DND-41 (cell line): ENCODE data around the gene ZNF277.

Source experiments
- ATAC-seq: fragments of 200-7000 bp; cut with Tn5 transposase; 3 replicates; pipeline ENCODE4 v1.9.1; 2021; ENCODE audit warnings: low read depth; ENCODE audit not compliant: insufficient read depth
- DNase-seq: peaks from one replicate; pipeline ENCODE4 v3.0.0-alpha.2; 2020
- H2AFZ ChIP-seq: 2 replicates; pipeline ENCODE4 v1.6.0; 2012; ENCODE audit warnings: low read depth, low read length
- H3K27ac ChIP-seq: 2 replicates; pipeline ENCODE4 v1.5.1; 2012; ENCODE audit warnings: low read length, inconsistent platforms
- H3K27me3 ChIP-seq: fragments of 200-600 bp; sonication (generic); 2 replicates; pipeline ENCODE4 v1.6.0; 2012; ENCODE audit warnings: low read length, mild to moderate bottlenecking, inconsistent platforms; ENCODE audit not compliant: insufficient read depth, poor library complexity
- H3K36me3 ChIP-seq: 2 replicates; pipeline ENCODE4 v1.5.1; 2012; ENCODE audit warnings: low read length, inconsistent platforms; ENCODE audit not compliant: insufficient read depth
- H3K4me1 ChIP-seq: 2 replicates; pipeline ENCODE4 v1.5.1; 2012; ENCODE audit warnings: mild to moderate bottlenecking, low read length; ENCODE audit not compliant: insufficient read depth
- H3K4me2 ChIP-seq: 2 replicates; pipeline ENCODE4 v1.6.0; 2012; ENCODE audit warnings: mild to moderate bottlenecking, moderate library complexity, low read length, inconsistent platforms; ENCODE audit not compliant: insufficient read depth
- H3K4me3 ChIP-seq, 2 experiments: fragments of 200-600 bp in 1 of 2; shearing (Covaris generic) in 1 of 2; 2 replicates each; pipeline ENCODE4 v1.5.1; 2012 to 2016; ENCODE audit warnings: inconsistent platforms in 2 of 2, low read length in 2 of 2, mild to moderate bottlenecking in 2 of 2, low read depth in 1 of 2, moderate library complexity in 1 of 2
- H3K79me2 ChIP-seq: 2 replicates; pipeline ENCODE4 v1.6.0; 2012; ENCODE audit warnings: low read length, inconsistent platforms; ENCODE audit not compliant: insufficient read depth
- H3K9ac ChIP-seq: 2 replicates; pipeline ENCODE4 v1.6.0; 2012; ENCODE audit warnings: low read depth, mild to moderate bottlenecking, inconsistent platforms, low read length, moderate library complexity
- H3K9me3 ChIP-seq: 2 replicates; pipeline ENCODE4 v1.5.1; 2012; ENCODE audit warnings: low read length, moderate library complexity, mild to moderate bottlenecking, inconsistent platforms; ENCODE audit not compliant: insufficient read depth, severe bottlenecking
- H4K20me1 ChIP-seq: 2 replicates; pipeline ENCODE4 v1.6.0; 2012; ENCODE audit warnings: low read length; ENCODE audit not compliant: insufficient read depth
- EZH2 ChIP-seq: IDR thresholded peaks from 3 replicates; pipeline ENCODE4 v1.6.1; 2012; ENCODE audit warnings: borderline replicate concordance, low read depth, mild to moderate bottlenecking, moderate library complexity, low read length, inconsistent platforms; ENCODE audit not compliant: severe bottlenecking
- TF ChIP-seq, protein P1 (sequence below): IDR thresholded peaks from 2 replicates; pipeline ENCODE4 v1.5.1; 2012; ENCODE audit warnings: borderline replicate concordance, low read length, moderate library complexity, mild to moderate bottlenecking; ENCODE audit not compliant: poor library complexity, severe bottlenecking; ENCODE audit errors: extremely low read depth

The ZNF277 gene

DNA sequence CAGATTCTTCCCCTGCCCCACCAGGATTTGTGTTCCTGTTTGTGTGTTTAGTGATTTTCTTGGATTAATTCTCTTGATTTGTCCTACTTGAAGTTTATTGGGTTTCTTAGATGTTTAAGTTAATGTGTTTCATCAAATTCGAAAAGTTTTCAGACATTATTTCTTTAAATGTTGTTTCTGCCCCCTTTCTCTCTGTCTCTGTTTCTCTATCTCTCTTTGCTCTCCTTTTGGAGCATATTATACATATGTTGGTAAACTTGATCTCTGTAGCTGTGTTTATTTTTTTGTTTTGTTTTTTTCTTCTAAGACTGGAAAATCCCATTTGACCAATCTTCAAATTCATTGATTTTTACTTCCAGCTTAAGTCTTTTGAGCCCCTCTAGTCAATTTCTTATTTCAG, 115.6 kb downstream of the ZNF277 start:
- H2AFZ ChIP-seq = no peak overlapping the region
- H3K27me3 ChIP-seq = no peaks in the 10 kb centered on the region
- TF ChIP-seq, protein P1, sequence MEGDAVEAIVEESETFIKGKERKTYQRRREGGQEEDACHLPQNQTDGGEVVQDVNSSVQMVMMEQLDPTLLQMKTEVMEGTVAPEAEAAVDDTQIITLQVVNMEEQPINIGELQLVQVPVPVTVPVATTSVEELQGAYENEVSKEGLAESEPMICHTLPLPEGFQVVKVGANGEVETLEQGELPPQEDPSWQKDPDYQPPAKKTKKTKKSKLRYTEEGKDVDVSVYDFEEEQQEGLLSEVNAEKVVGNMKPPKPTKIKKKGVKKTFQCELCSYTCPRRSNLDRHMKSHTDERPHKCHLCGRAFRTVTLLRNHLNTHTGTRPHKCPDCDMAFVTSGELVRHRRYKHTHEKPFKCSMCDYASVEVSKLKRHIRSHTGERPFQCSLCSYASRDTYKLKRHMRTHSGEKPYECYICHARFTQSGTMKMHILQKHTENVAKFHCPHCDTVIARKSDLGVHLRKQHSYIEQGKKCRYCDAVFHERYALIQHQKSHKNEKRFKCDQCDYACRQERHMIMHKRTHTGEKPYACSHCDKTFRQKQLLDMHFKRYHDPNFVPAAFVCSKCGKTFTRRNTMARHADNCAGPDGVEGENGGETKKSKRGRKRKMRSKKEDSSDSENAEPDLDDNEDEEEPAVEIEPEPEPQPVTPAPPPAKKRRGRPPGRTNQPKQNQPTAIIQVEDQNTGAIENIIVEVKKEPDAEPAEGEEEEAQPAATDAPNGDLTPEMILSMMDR = no peak
- no peak for TF ChIP-seq EZH2
- H3K27ac ChIP-seq = no peak overlapping the region
- H3K9ac ChIP-seq = no peak overlapping the region
- H3K4me1 ChIP-seq = no peaks in the 10 kb centered on the region
- H3K36me3 ChIP-seq = peaks cover 52% of the 10 kb centered on the region
- H3K79me2 ChIP-seq = no peaks in the 10 kb centered on the region
- DNase-seq (no peak), ATAC-seq (no peak)
- H3K4me3 ChIP-seq = no peak overlapping the region
- H4K20me1 ChIP-seq = no peaks in the 10 kb centered on the region
- H3K9me3 ChIP-seq = peaks cover 2% of the 10 kb centered on the region
- no peak overlapping the region for H3K4me2 ChIP-seq

DNA sequence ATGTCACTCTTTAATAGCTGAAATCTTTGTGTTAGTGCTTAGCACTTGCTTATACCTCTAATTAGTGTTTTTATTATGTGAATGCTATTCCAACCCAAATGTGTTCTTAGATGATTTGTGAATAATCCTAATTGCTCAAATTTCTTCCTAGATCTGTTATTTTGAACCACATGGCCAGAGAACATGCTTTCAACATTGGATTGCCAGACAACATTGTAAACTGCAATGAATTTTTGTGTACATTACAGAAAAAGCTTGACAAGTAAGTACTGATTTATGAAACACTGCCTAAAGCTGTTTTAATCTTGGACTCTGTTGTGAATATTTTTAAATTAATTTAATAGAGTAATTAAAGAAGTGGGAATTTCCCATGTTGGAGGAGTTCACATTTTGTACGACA, 121.1 kb downstream of the ZNF277 start:
- no peak for ATAC-seq
- TF ChIP-seq, protein P1 = no peak
- TF ChIP-seq EZH2 = no peak
- Histone ChIP-seq H3K36me3 (peaks cover 54% of the 10 kb centered on the region), H2AFZ (no peak overlapping the region), H4K20me1 (no peaks in the 10 kb centered on the region), H3K27me3 (no peaks in the 10 kb centered on the region), H3K27ac (no peak overlapping the region), H3K4me1 (no peaks in the 10 kb centered on the region), H3K79me2 (no peaks in the 10 kb centered on the region), H3K4me3 (no peak overlapping the region), H3K9me3 (no peaks in the 10 kb centered on the region), H3K4me2 (no peak overlapping the region), H3K9ac (no peak overlapping the region)
- DNase-seq = no peak

DNA sequence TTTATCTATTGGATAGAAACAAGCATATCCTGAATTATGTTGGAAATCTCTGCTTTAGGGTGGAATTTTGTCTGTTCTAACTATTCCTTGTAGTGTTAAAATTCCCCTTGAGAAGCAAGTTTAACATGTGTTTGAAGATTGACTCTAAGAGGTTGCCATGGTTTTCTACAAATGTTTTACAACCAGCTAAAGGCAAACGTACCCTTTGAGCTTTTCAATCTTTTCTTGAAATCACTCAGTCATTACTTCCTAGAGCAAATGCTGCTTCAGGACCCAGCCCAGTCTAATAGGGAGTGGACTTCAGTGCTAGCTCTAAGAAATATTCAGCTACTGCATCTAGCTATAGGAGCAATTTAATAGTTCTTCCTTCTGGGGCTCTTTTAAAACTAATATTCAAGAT, 125.0 kb downstream of the ZNF277 start:
- Histone ChIP-seq H4K20me1 (no peaks in the 10 kb centered on the region), H3K27me3 (no peaks in the 10 kb centered on the region), H3K79me2 (no peaks in the 10 kb centered on the region), H2AFZ (no peak overlapping the region), H3K4me2 (no peak overlapping the region), H3K4me3 (no peak overlapping the region), H3K4me1 (no peaks in the 10 kb centered on the region), H3K9ac (no peak overlapping the region), H3K36me3 (peaks cover 46% of the 10 kb centered on the region), H3K9me3 (no peaks in the 10 kb centered on the region), H3K27ac (no peak overlapping the region)
- TF ChIP-seq, protein P1 = no peak
- TF ChIP-seq EZH2 = no peak
- DNase-seq = no peak
- ATAC-seq = no peak

DNA sequence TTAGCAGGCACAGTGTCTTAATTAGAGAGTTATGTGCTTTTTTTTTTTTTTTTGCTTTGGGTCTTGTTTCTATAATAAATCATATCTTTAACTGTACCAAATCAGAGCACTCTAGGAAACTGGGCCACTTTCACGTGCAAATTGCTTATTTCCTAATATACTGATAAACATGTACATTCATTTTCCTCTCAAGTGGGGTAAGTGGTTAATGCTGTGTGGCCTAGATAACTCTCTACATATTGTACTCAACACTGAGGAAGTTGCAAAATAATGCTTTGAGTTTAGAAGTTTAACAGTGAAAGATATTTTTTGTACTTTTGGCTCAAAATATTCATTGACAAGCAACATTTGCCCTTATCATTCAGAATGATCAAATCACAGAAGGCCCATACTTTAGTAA, 127.9 kb downstream of the ZNF277 start:
- Histone ChIP-seq H3K9me3 (no peaks in the 10 kb centered on the region), H3K36me3 (peaks cover 53% of the 10 kb centered on the region), H3K27me3 (no peaks in the 10 kb centered on the region), H3K4me3 (no peak overlapping the region), H3K9ac (no peak overlapping the region), H3K4me2 (no peak overlapping the region), H3K27ac (no peak overlapping the region), H4K20me1 (no peaks in the 10 kb centered on the region), H3K79me2 (no peaks in the 10 kb centered on the region), H3K4me1 (no peaks in the 10 kb centered on the region), H2AFZ (no peak overlapping the region)
- no peak for TF ChIP-seq EZH2
- TF ChIP-seq, protein P1 = no peak
- no peak for ATAC-seq
- no peak for DNase-seq
